Stimulated activated CD4-positive, alpha-beta T cell treated with anti-CD3 and anti-CD28 coated beads, Interleukin-12 subunit alpha, Interleukin-12 subunit beta, amount 100 ng/mL, for 24 hours (primary cell): Measurements from ENCODE around the gene ARL10.

ENCODE experiments used
- DNase-seq, 2 experiments: peaks; one replicate each; pipeline ENCODE4 v3.0.0-alpha.2; 2020; ENCODE audit warnings: low read depth in 2 of 2

The ARL10 gene

DNA sequence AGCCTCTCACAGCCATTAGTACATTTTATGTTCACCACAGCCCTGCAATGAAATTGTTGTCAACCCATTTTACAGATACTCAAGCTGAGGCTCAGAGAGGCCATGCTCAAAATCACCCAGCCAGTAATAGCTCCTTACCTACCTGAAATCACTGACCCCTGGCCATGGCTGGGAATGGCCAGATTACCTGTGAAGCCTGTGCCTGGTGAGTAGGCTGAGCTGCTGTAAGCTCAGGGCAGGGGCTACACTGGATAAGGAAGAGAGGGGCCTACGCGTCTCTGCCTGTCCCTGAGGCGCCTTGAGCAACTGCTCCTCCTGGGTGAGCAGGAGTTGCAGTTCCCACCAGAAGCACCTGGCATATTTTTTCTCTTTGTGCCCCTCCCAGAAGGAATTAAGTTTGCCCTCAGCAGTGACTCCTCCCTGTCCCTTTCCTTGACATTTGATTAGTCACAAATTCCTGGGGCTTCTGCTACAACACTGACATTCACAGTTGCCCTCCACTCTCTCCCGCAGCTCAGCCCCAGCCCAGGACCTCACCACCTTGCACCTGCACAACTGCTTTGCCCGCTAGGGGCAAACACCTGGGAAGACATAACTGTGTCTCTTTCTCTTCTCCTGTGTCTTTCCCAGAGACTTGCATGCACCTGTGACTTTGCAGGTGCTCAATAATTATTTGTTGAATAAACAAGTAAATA is 45.3 kb downstream of the ARL10 start:
- DNase-seq: no peak

DNA sequence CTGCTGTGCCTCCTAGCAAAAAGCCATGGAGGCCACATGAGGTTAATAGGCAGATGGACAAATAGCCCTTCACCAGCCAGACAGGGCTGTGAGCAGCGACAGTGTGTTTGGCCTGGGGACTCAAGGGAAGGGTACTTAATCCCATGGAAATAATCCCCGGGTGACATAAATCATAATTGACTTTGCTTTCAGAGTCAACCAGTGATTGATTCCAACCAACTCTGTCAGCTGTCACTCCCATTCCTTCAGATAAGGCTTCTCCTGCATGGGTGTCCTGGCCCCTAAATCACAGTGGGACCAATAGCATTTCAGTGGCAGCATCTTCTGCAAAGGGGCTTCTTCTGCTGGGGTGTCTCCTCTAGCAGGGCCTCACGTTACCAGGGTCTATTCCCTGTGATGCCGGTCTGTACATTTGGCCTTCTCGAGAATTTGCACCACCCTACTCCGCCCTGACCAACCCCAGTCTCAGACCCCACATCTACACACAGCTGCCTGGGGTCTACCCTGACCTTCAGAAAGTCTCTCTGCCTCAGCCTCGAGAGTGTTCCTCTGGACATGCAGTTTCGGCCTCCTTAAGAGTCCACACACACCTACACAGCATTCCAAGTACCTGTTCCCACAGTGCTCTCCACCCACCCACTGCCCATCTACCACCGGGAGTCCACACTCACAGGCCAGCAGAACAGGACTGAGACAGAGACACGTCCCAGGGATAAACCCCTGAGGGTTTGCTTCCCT is 47.4 kb downstream of the ARL10 start:
- DNase-seq: no peak

DNA sequence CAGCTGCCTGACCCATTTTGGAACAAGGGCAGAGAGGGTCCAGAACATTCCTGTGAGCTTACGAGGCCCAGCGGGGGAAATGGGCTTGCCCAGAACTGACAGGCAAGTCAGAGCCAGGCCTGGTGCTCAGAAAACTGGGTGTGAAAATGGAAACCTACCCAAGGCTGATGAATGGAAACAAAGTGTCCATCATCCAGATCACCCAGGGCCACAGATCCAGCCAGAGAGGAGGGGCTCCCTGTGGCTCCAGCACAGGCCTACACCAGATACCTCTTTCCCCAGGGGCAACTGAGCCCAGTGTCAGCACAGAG is 47.9 kb downstream of the ARL10 start:
- no peak for DNase-seq

DNA sequence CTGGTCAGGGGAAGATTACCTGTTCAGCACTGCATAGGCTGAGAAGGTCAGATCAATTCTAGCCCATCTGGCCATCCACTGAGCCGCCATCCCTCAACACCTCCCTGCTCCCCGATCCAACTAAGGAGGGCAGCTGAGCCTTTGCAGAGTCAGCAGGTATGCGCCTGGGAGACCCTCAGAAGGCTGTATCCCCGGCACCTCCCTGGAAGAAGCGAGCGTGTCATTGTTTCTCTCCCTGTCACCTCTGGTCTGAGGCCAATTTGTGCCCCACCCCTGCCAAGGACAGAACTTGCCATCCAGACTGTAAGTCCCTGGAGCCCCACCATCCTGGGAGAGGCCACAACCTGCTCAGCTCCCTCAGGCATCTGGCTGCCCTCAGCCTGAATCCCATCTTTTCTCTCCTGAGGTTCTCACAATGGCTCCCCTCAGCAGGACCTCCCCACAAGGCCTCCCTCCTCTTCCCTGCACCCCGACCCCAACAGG is 48.5 kb downstream of the ARL10 start:
- DNase-seq: no peak

DNA sequence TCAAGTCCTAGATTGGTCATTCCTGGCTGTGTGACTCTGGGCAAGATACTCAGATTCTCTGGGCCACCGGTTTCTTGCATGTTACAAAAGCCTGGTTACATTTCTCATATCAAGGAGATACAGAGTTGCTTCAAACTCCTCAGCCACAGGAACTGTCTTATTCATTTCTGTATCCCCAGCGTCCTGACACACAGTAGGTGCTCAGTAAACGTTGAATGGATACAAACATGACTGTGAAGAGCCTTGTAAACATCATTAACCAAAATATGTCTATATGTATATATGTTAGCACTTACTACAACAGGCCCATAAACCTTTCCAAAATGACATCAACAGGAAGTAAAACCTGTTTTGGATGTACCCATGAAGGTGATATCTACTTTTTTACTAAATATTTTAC is 49.4 kb downstream of the ARL10 start:
- DNase-seq: no peak

DNA sequence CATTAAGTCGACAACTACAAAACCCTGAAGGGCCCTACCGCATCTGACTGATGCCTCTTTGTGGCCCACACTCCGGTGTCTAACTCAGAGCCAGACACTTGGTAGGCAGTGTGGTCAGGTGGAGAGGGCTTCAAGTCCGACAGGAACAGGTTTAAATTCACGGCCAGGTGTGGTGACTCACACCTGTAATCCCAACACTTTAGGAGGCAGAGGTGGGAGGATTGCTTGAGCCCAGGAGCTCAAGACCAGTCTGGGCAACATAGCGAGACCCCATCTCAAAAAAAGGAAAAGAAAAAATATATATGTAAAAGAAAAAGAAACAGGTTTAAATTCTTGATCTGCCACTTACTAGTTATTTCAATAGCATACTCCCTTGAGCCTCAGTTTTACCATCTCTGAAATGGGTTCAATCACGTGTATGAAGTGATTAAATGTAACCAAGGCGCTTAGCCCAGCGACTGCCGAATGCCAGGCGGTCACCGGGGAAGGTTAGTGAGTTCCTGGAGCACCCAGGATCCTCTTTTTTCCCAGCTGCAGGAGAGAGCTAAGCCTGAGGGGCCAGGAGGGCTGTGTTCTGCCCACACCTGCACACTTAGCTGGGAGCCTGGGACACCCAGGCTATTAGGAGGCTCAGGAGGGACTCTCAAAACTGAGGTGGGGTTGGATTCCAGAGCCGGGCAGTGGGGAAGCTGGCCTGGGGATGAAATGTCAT is 50.1 kb downstream of the ARL10 start:
- no peak for DNase-seq

DNA sequence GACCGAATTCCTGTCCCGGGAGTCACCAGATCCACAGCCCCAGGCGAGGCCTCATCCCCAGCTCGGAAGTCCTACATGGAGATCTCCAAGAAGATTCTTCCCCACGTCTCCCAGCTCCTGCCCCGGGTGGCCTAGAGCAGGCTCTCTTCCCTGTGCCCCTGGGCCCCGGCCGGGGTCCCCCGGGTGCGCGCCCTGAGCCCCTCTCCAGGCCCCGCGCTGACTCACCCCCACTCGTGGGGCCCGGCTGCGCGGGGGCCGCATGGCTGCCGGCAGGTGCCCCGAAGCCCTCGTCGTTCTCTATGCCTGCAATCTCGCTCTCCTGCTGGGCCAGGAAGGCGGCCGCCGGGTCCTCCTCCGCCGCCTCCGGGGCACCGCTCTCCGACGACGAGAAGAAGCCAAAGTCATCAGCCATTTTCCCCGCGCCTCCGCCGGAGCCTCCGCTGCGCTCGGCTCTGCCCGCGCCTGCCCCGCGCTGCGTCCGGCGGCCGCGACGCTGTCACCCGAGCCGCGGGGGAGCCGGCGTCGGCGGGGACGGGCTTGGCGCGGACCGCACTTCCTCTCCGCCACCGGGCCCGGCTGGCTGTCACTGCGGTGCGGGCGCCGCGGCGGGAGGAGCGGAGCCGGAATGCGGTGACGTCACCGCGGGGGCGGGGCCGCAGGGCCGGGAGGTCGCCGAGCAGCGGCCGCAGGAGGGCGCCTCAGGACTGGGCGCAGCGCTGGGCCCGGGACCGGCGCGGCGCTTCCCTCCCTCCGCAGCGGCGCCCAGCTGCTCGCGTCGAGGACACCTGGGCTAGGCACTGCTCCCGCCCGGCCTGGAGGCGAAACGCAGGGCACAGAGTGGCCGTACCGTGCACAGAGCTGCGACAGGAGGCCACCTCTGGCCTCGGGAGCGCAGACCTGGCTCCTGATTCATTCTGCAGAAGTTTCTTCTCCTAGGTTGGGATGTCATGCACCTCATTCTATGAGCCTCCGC is 51.0 kb downstream of the ARL10 start, which contains the start of gene CLTB:
TSS of gene CLTB (minus strand) at position 588 of the 973 bp plus-strand sequence. CDS start at position 412, 176 bp downstream.
- DNase-seq: peak; percentile 77 to 85

DNA sequence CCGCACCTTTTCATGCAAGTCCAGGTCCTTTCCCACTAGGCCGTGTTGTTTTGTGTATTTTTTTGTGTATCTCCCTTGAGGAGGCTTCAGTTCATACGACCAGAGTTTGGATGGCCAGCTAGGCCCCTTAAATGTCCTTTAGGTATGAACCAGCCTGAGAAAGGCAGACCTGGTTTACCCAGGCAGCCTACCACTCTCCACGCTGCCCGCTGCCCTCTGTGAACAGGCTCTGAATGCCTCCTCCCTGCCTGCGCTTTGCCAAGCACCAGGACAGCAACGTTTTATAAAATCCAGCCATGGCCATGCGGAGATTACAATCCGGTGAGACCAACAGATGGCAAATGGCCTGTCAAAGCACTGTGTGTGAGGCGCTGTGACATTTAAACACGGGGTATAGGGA is 51.7 kb downstream of the ARL10 start:
- DNase-seq: no peak

DNA sequence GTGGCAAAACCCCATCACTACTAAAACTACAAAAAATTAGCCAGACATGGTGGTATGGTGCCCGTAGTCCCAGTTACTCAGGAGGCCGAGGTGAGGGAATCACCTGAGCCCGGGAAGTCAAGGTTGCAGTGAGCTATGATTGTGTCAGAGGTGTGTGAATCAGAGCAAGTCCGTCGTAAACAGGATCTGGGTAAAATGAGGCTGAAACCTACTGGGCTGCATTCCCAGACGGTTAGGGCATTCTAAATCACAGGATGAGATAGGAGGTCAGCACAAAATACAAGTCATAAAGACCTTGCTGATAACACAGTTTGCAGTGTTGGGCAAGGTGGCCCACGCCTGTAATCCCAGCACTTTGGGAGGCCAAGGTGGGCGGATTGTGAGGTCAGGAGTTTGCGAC is 53.0 kb downstream of the ARL10 start:
- DNase-seq: no peak

DNA sequence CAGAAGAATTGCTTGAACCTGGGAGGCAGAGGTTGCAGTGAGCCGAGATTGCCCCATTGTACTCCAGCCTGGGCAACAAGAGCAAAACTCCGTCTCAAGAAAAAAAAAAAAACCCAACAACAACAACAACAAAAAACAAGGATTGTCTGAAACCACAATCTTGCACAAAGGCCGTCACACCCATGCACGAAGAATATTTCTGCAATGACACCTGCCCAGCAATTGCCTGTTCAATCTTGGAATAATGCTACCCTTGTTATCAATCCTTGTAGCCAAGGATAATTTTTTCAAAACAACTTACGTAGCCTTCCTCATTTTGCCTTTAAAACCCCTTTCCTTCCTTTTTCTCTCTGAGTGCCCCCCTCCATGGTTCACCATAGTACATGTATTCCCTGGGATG is 54.8 kb downstream of the ARL10 start:
- DNase-seq: no peak

DNA sequence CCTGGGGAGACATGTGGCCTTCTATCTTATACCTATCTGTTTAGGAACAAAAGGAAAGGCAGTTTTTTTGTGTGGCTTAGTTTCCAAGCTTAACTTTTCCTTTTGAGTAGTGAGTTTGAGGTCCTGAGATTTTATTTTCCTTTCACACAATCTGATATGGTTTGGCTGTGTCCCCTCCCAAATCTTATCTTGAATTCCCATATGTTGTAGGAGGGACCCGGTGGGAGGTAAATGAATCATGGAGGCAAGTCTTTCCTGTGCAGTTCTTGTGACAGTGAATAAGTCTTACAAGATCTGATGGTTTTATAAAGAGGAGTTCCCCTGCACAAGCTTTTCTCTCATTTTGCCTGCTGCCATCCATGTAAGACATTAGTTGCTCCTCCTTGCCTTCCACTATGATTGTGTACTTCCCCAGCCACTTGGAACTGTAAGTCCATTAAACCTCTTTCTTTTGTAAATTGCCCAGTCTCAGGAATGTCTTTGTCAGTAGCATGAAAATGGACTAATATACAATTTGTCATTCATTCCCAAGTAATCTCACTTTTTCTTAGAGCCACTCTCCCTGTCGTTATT is 55.8 kb downstream of the ARL10 start:
- DNase-seq: no peak

DNA sequence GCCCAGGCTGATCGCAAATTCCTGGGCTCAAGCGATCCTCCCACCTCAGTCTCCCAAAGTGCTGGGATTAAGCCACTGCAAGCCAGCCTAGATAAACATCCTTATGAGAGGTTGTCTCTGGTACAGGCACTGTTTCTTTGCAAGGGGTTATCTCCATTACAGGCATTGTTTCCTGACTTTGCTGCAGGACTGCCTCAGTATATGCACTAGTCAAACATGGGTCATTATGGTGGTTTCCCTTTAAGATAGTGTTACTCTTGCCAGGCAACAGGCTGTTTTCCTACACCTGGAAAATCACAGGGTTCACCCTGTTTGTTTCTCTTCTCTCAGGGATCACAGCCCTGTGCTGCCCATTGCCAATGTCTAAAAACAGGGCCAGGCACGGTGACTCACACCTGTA is 58.9 kb downstream of the ARL10 start:
- no peak for DNase-seq

DNA sequence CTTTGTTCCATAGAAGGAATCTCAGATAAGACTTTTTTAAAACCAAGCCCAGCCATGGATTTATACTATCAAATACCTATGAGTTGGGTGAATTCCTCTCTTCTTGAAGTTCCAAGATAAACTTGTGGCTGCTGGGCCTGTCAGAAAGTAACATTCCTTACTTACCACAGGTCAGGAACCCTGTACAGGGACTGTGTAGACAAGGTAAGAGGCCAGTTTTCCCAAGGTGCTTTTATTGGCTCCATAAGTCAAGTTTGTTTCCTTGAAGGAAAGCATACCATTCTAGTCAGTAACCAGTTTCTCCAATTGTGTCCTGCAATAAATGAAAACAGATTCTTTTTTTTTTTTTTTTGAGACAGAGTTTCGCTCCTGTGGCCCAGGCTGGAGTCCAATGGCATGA is 59.9 kb downstream of the ARL10 start:
- no peak for DNase-seq

DNA sequence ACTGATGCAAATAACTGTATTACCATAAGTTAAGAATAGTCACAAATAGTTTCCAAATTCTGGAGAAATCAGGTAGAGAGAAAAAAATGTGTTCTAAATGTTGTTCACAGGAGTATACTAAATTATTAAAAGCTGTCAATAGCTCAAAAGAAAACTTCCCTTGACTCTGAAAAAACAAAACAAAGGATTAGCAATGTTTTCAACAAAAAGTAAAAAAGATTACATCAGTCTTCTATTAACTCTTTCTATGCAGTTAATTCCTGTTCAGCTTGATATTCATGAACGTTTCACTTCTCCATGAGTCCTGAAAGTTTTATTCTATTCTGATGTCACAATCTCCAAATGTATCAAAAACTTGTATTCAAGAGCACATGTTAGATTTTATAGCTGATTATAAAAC is 60.5 kb downstream of the ARL10 start:
- no peak for DNase-seq

DNA sequence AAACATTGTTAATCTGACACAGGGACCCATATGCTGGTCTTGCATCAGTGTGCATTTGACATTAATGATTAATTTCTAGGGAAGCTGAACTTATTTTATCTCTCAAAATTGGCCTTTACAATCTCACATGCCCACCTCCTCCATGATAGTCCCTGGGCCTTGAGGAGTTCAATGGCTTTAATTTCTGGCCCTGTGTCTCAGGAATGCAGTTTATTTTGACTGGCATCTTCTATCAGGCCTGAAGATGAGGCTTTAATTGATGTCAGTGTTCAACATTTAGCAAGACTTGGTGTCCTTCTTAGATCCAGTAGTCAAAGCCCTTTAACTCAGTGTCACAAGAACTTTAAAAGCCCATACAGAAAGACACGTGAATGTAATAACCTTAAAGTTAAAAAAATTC is 61.6 kb downstream of the ARL10 start:
- no peak for DNase-seq

DNA sequence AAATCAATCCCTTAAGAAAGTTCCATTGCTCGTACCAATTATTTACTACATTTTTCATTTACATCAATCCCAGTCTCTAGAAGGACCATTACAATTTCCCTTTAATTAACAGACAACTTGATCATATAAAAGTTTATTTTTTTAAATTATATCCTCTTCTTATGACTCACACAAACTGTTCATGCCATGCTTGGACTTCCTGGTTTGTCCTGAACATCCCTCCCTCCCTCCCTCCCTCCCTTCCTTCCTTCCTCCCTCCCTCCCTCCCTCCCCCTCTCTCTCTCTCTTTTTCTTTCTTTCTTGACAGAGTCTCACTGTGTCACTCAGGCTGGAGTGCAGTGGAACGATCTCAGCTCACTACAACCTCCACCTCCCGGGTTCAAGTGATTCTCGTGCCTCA is 62.7 kb downstream of the ARL10 start:
- no peak for DNase-seq

DNA sequence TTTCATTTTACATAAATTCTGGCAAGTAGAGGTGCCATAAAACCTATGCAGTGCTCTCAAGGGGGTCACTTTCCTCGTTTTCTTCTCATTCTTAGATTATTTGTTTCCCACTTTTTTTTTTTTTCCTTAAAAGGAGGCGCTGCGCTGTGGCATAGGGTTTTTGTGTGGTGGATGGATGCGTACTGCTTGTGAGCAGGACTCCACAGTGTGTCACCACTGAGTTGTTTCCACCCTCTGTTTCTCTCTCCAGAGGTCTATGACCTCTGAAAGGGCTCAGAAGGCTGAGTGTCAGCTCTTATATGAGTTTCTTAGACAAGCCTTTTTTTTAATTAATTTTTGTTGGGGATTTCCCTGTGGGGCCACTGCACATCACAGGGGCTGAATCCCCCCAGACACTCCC is 64.7 kb downstream of the ARL10 start:
- DNase-seq: no peak
